MM.1S (cell line): Measurements from ENCODE around the gene SLPI.

Experiments used
- CTCF ChIP-seq: fragments of 300-600 bp; sonication (generic); IDR thresholded peaks from 2 replicates; pipeline ENCODE4 v1.5.1; 2016; ENCODE audit warnings: antibody characterized with exemption, low read length, mixed read lengths
- EZH2 ChIP-seq: fragments of 300-600 bp; sonication (generic); optimal IDR thresholded peaks from 2 replicates; pipeline ENCODE3; 2017; ENCODE audit warnings: low read depth, mild to moderate bottlenecking, antibody characterized with exemption, low read length, mixed read lengths
- EZH2phosphoT487 ChIP-seq: fragments of 300-600 bp; sonication (generic); IDR thresholded peaks from 2 replicates; pipeline ENCODE4 v1.6.1; 2018; ENCODE audit warnings: antibody characterized with exemption, low read length

- TF ChIP-seq CTCF = no peak
- TF ChIP-seq EZH2 = no peak
- no peak for TF ChIP-seq EZH2phosphoT487
Measured at GRCh38 chr20:45226287-45226686, 28.1 kb downstream of the SLPI start.
